Epithelial cell of proximal tubule (primary cell): ENCODE data around the gene PABPC1L. TPM values are rescaled to one million over a fixed set of nuclear protein-coding genes. Genes with fewer than 3 reads are reported as not detected.
A peak's percentile ranks its signal among the peaks of the same experiment; 100 is the strongest.
"Not testable (repeated sequence)": the region's sequence is repeated elsewhere in the genome, so short reads cannot be mapped to it uniquely, and the experiment has no call there.

Source experiments
- DNase-seq: peaks from one replicate; pipeline ENCODE4 v3.0.0-alpha.2; 2011; ENCODE audit warnings: low read depth
- H3K4me3 ChIP-seq: 2 replicates; pipeline ENCODE4 v1.5.1; 2011; ENCODE audit warnings: low read depth, mild to moderate bottlenecking, low read length
- total RNA-seq: library from RNA; depleted of rRNA; stranded (reverse); fragments of >200 nt; gene quantifications from 2 replicates; pipeline ENCODE4 v1.2.3, GENCODE V29; 2015
- TF ChIP-seq, protein P1 (sequence below): conservative IDR thresholded peaks from 2 replicates; pipeline ENCODE4 v1.5.1; 2012; ENCODE audit warnings: low read depth, mild to moderate bottlenecking, low read length

Gene PABPC1L
- 6.5 and 9.2 TPM in 2 replicates for total RNA-seq

DNA sequence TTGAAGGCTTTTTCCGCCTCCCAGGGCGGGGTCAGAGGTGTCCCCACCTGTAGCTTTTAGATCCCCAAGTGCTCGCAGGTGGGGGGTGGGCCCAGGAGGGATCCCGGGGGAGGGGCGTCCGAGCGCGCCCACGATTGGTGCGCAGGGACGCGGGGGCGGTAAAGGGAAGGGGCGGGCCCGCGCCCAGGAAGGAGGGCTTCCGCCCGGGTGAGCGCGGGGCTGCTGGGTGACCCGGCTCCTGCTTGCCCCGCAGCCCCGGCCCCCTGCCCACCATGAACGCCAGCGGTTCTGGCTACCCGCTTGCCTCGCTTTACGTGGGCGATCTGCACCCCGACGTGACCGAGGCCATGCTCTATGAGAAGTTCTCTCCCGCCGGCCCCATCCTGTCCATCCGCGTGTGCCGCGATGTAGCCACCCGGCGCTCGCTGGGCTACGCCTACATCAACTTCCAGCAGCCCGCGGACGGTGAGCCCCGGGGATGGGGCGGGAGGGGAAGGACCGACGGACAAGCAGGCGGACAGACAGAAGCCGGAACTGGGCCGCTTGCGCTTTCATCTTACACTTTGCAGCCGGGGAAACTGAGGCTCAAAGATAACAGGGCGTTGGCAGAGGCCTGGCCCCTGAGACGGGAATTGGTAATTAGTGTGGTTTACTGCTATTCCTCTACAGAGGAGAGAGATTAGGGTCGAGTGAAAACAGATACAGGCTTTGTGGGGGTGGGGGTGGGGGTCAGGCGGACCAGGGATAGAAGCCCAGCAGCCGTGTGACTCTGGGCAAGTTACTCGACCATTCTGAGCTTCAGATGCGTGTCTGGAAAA, at the start of gene PABPC1L:
PABPC1L (plus strand) TSS at position 189 of the 818 bp plus-strand sequence; CDS start at position 273, 84 bp downstream.
- TF ChIP-seq, protein P1, sequence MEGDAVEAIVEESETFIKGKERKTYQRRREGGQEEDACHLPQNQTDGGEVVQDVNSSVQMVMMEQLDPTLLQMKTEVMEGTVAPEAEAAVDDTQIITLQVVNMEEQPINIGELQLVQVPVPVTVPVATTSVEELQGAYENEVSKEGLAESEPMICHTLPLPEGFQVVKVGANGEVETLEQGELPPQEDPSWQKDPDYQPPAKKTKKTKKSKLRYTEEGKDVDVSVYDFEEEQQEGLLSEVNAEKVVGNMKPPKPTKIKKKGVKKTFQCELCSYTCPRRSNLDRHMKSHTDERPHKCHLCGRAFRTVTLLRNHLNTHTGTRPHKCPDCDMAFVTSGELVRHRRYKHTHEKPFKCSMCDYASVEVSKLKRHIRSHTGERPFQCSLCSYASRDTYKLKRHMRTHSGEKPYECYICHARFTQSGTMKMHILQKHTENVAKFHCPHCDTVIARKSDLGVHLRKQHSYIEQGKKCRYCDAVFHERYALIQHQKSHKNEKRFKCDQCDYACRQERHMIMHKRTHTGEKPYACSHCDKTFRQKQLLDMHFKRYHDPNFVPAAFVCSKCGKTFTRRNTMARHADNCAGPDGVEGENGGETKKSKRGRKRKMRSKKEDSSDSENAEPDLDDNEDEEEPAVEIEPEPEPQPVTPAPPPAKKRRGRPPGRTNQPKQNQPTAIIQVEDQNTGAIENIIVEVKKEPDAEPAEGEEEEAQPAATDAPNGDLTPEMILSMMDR: no peak
- DNase-seq: no peak
- H3K4me3 ChIP-seq: peak within 1 kb of the TSS; percentile 79

DNA sequence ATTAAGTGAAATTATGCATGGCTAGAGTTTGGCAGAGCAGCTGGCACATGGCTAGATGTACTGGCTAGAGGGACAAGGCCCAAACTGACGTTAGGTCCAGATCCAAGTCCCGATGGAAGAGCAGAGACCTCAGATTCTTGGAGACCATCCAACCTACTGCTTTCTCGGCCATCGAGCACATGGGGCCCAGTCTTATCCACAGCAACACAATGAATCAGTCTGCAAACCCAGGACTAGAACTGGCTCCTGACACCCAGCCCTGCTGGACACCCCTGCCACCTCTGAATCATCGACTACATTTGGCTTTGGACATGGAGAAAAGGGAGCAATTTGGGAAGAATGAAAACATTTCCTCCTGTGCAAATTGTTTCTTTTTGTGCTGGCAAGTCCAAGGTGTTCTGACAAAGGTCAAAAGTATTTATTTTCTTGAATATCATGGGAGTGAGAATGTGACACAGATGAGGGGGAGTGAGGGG, 48.3 kb upstream of the PABPC1L start:
- TF ChIP-seq, protein P1: no peak
- no peak overlapping the region for H3K4me3 ChIP-seq
- no peak for DNase-seq

DNA sequence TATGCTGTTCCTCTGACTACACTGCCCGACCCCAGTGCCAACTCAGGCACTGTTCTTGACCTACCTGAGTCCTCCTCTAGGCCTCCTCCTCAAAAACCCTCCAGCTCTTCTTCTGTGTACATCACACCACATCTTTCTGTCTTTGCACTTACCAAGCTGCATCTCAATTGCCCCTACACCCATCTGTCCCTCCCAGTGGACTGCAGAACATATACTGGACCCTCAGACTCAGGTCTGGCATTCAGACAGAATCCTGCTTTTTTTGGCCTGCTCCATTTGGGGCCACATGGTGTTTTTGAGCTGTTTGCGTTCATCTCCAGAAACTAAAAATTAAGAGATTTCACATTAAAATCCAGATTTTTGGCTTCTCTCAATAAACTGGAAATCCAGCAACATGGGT, 47.6 kb upstream of the PABPC1L start:
- no peak overlapping the region for H3K4me3 ChIP-seq
- DNase-seq: no peak
- TF ChIP-seq, protein P1: no peak

DNA sequence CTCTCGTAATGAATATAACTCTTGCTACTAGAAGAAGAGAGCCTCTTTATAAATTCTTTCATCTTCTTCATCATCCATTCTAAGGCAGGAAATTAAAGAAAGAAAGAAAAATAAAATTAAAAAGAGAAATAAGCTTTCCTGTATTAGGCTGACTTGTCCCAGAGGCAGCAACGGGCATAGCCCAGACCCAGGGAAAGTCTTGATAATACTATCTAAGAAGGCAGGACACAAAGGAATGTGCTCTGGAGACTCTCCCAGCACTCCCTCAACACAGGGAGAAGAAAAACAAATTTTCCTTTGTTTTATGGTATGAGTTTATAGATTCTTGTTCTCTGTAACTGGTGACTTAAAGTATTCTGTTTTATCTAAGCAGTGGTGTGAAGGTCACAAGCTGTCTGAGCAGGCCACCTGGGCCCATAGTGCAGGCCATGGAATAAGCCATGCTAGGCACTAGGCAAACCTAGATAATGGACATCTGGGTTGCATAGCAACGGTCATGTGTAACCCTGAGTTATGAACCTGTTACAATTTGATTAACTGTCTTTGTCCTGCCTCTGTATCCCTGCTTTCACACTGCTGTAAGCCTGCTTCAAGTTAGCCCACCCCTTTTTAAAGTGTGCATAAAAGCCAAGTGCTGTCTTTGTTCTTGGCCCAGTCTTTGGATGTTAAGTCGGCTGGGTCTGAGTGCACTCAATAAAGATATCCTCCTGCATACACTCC, 46.3 kb upstream of the PABPC1L start:
- not testable (repeated sequence) for DNase-seq, H3K4me3 ChIP-seq

DNA sequence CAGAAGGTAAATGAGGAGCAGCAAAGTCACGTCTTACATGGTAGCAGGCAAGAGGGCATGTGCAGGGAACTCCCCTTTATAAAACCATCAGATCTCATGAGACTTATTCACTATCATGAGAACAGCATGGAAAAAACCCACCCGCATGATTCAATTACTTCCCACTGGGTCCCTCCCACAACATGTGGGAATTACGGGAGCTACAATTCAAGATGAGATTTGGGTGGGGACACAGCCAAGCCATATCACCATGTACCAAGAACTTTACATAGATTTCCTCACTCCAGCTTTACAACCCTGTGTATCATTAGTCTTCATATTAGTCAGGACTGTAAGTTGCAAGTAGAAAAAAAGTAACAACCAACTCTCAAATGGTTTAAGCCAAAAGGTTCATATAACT, 45.4 kb upstream of the PABPC1L start:
- DNase-seq, H3K4me3 ChIP-seq: not testable (repeated sequence)

DNA sequence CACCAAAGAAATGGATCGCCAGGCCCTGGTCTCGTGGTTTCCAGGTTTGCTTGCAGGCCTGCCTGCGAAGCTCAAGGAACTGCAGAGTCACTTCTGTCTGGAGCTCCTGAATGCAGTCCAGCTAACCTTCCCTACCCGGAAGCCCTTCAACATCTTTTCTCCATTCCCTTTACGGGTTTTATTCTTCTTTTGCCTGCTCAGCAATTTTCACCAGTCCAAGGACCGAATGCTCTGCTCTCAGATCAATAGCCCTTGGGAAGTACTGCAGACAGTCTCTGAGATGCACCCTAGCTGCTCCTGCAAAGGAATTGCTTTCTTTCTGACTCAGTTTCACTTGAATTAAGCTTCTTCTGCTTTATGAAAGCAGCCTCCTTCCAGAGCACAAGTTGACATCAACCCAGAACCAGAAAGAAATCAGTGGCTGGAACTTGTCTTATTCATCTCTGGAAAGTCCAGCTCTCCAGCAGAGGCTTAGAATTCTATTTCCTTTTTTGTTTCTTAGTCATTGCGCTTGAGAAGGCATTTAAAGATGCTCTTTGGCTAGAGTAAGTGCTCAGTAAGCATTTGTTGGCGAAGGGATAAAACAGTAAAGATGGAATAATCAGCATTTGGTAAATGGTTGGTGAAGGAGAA, 43.0 kb upstream of the PABPC1L start:
- TF ChIP-seq, protein P1: no peak
- DNase-seq: no peak
- H3K4me3 ChIP-seq: no peak overlapping the region

DNA sequence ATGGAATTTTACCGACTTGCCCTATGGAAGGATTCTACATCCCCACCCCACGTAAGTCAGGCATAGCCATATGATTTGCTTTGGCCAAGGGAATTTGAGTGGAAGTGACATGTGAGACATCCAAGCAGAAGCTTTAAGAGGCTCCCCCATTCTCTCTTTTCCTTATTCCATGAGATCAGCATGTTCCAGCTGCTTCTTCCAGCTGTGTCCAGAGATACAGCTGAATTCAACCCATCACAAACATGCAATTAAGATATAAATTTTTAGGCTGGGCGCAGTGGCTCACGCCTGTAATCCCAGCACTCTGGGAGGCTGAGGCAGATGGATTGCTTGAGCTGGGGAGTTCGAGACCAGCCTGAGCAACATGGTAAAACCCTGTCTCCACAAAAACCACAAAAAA, 40.4 kb upstream of the PABPC1L start:
- H3K4me3 ChIP-seq: no peak overlapping the region
- TF ChIP-seq, protein P1: no peak
- DNase-seq: no peak

DNA sequence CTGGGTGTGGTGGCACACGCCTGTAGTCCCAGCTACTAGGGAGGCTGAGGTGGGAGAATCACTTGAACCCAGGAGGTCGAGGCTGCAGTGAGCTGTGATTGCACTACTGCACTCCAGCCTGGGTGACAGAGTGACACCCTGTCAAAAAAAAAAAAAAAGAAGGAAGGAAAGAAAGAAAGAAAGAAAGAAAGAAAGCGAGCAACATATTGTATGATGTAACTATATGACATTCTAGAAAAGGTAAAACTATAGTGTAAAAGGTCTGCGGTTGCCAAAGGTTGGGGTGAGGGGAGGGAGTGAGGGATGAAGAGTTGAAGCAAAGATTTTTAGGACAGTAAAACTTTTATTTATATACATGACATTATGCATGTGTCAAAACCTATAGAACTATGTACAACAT, 27.5 kb upstream of the PABPC1L start:
- not testable (repeated sequence) for H3K4me3 ChIP-seq, DNase-seq
